Inferior parietal cortex (tissue), 1 donor: ENCODE data around the gene DYNLT5.
A peak's percentile ranks its signal among the peaks of the same experiment; 100 is the strongest.
"Not testable (repeated sequence)": the region's sequence is repeated elsewhere in the genome, so short reads cannot be mapped to it uniquely, and the experiment has no call there.

ENCODE experiments used
- DNase-seq: peaks from one replicate; pipeline ENCODE4 v3.0.0-alpha.2; 2016; ENCODE audit errors: extremely low spot score

The DYNLT5 gene

GRCh38 chr1:66752000-66752592 lies at the start of gene DYNLT5:
Gene DYNLT5 (plus strand): TSS chr1:66752459. CDS start chr1:66754659, 2,200 bp downstream.
- no peak for DNase-seq

- no peak for DNase-seq
These were observed 47.9 kb upstream of the DYNLT5 start for GRCh38 chr1:66704177-66704875.

- no peak for DNase-seq
These were observed 47.1 kb upstream of the DYNLT5 start for GRCh38 chr1:66705110-66705509.

- no peak for DNase-seq
These were observed 40.8 kb upstream of the DYNLT5 start for GRCh38 chr1:66711420-66711819.

- no peak for DNase-seq
These were observed 39.4 kb upstream of the DYNLT5 start for GRCh38 chr1:66712839-66713238.

GRCh38 chr1:66723985-66724384 lies 28.3 kb upstream of the DYNLT5 start:
- DNase-seq: no peak

GRCh38 chr1:66725885-66726665 lies 26.2 kb upstream of the DYNLT5 start:
- DNase-seq: peak; percentile 89

- DNase-seq: no peak
These were observed 24.2 kb upstream of the DYNLT5 start for GRCh38 chr1:66728021-66728420.

GRCh38 chr1:66728716-66729115 lies 23.5 kb upstream of the DYNLT5 start:
- not testable (repeated sequence) for DNase-seq

GRCh38 chr1:66729119-66729518 lies 23.1 kb upstream of the DYNLT5 start:
- no peak for DNase-seq

- no peak for DNase-seq
These were observed 22.7 kb upstream of the DYNLT5 start for GRCh38 chr1:66729523-66729922.

GRCh38 chr1:66730462-66730861 lies 21.8 kb upstream of the DYNLT5 start:
- DNase-seq: no peak

- no peak for DNase-seq
These were observed 20.9 kb upstream of the DYNLT5 start for GRCh38 chr1:66731170-66731865.

GRCh38 chr1:66732407-66733166 lies 19.7 kb upstream of the DYNLT5 start:
- DNase-seq: no peak

- no peak for DNase-seq
These were observed 18.8 kb upstream of the DYNLT5 start for GRCh38 chr1:66733348-66734017.

GRCh38 chr1:66734531-66734930 lies 17.7 kb upstream of the DYNLT5 start:
- DNase-seq: not testable (repeated sequence)

GRCh38 chr1:66737836-66738235 lies 14.4 kb upstream of the DYNLT5 start:
- no peak for DNase-seq

GRCh38 chr1:66739401-66740157 lies 12.7 kb upstream of the DYNLT5 start:
- no peak for DNase-seq

- no peak for DNase-seq
These were observed 6.8 kb upstream of the DYNLT5 start for GRCh38 chr1:66745451-66745850.

GRCh38 chr1:66747501-66747900 lies 4.8 kb upstream of the DYNLT5 start:
- no peak for DNase-seq
